Stimulated activated naive CD8-positive, alpha-beta T cell treated with anti-CD3 and anti-CD28 coated beads, Interleukin-15, Interleukin-2, amounts not matched to agents 100 U/mL and 50 U/mL, for 24 hours (primary cell): ENCODE measurements around the gene ABI1.
"Not testable (repeated sequence)": the region's sequence is repeated elsewhere in the genome, so short reads cannot be mapped to it uniquely, and the experiment has no call there.

ENCODE experiments used
- ATAC-seq: fragments of 150-1000 bp; cut with Tn5 transposase; one replicate; pipeline ENCODE4 v1.10.0; 2021
- DNase-seq: peaks from one replicate; pipeline ENCODE4 v3.0.0; 2021

Gene ABI1

GRCh38 chr10:26860443-26861204, at the start of gene ABI1:
TSS of gene ABI1 (minus strand) at chr10:26860958. CDS start at chr10:26860863, 95 bp downstream.
- peak; percentile 98 for DNase-seq
- peak; percentile 94 for ATAC-seq

GRCh38 chr10:26909753-26910152, 49.0 kb upstream of the ABI1 start:
- no peak for DNase-seq
- no peak for ATAC-seq

- not testable (repeated sequence) for DNase-seq
These were observed 44.6 kb upstream of the ABI1 start for GRCh38 chr10:26905253-26905781.

GRCh38 chr10:26903431-26904217, 42.9 kb upstream of the ABI1 start:
- DNase-seq (no peak), ATAC-seq (no peak)

More at GRCh38 chr10:26905253-26905781, 44.6 kb upstream of the ABI1 start:
- ATAC-seq, result not testable (repeated sequence)

GRCh38 chr10:26892306-26892923, 31.7 kb upstream of the ABI1 start:
- not testable (repeated sequence) for ATAC-seq, DNase-seq

GRCh38 chr10:26890956-26891355, 30.2 kb upstream of the ABI1 start:
- DNase-seq (peak; percentile 54), ATAC-seq (no peak)

GRCh38 chr10:26887611-26888215, 27.0 kb upstream of the ABI1 start:
- ATAC-seq (no peak), DNase-seq (no peak)

GRCh38 chr10:26881600-26882331, 21.0 kb upstream of the ABI1 start:
- no peak for DNase-seq
- peak; percentile 71 for ATAC-seq

- ATAC-seq (no peak), DNase-seq (no peak)
These were observed 19.0 kb upstream of the ABI1 start for GRCh38 chr10:26879744-26880143.

- DNase-seq, result no peak
These were observed 10.0 kb upstream of the ABI1 start for GRCh38 chr10:26870766-26871165.

GRCh38 chr10:26869528-26869927, 8.8 kb upstream of the ABI1 start:
- DNase-seq, result peak; percentile 22
- peak; percentile 58 for ATAC-seq

More at GRCh38 chr10:26870766-26871165, 10.0 kb upstream of the ABI1 start:
- no peak for ATAC-seq

- ATAC-seq, result no peak
- no peak for DNase-seq
These were observed 2.8 kb upstream of the ABI1 start for GRCh38 chr10:26863351-26864076.

- no peak for DNase-seq
- ATAC-seq, result no peak
These were observed 644 bp upstream of the ABI1 start for GRCh38 chr10:26861205-26861998.

GRCh38 chr10:26860102-26860442, 686 bp downstream of the ABI1 start:
- ATAC-seq (peak; percentile 8), DNase-seq (peak; percentile 58)

- ATAC-seq (no peak), DNase-seq (no peak)
These were observed 1.3 kb downstream of the ABI1 start for GRCh38 chr10:26859241-26860101.

GRCh38 chr10:26858707-26859034, 2.1 kb downstream of the ABI1 start:
- no peak for ATAC-seq

GRCh38 chr10:26857991-26858706, 2.6 kb downstream of the ABI1 start:
- no peak for DNase-seq

More at GRCh38 chr10:26858707-26859034, 2.1 kb downstream of the ABI1 start:
- DNase-seq, result no peak

GRCh38 chr10:26857553-26857952, 3.2 kb downstream of the ABI1 start:
- not testable (repeated sequence) for ATAC-seq, DNase-seq

More at GRCh38 chr10:26857991-26858706, 2.6 kb downstream of the ABI1 start:
- no peak for ATAC-seq
